B cell (primary cell): ENCODE results near the gene ASIC3. TPM values are rescaled to one million over a fixed set of nuclear protein-coding genes. Genes with fewer than 3 reads are reported as not detected.

ENCODE experiments used
- ATAC-seq: fragments of 200-7000 bp; cut with Tn5 transposase; one replicate; pipeline ENCODE4 v1.10.0; 2021; ENCODE audit warnings: low read depth, mild to moderate bottlenecking, moderate number of reproducible peaks, moderate library complexity
- CTCF ChIA-PET: fragments of 350-600 bp; sonication (Branson Sonifier 250); formaldehyde crosslinking; loops from one replicate; lab custom pipeline; 2021; ENCODE audit warnings: antibody characterized with exemption, inconsistent platforms; lab: Charles Lee
- POLR2A ChIA-PET: fragments of 350-600 bp; sonication (Branson Sonifier 250); formaldehyde crosslinking; loops from one replicate; lab custom pipeline; 2021; ENCODE audit warnings: antibody characterized with exemption; lab: Charles Lee
- DNase-seq: peaks from one replicate; pipeline ENCODE4 v3.0.0; 2013
- H2AFZ ChIP-seq: 2 replicates; pipeline ENCODE4 v1.6.1; 2012; ENCODE audit warnings: mild to moderate bottlenecking, low read depth, low read length; ENCODE audit not compliant: insufficient read depth, poor library complexity, severe bottlenecking
- H3K27ac ChIP-seq, 2 donors: 1 replicate in 1 of 2; 2 replicates in 1 of 2; pipeline ENCODE4 v1.5.1; 2012 to 2013; ENCODE audit warnings: low read length in 2 of 2, mild to moderate bottlenecking in 2 of 2, moderate library complexity in 1 of 2
- H3K27me3 ChIP-seq, 4 experiments: fragments of 200-600 bp in 1 of 4; sonication (generic) in 1 of 4; replicated peaks in 1 of 4; 1 replicate in 2 of 4; 2 replicates in 2 of 4; pipeline versions ENCODE4 v1.6.1 to v1.7.0; 2013 to 2016; ENCODE audit warnings: low read length in 3 of 4, mild to moderate bottlenecking in 2 of 4, mixed read lengths in 1 of 4, moderate library complexity in 1 of 4; ENCODE audit not compliant: insufficient read depth in 4 of 4, control insufficient read depth in 3 of 4; ENCODE audit errors: control extremely low read depth in 1 of 4
- H3K36me3 ChIP-seq, 2 experiments: replicated peaks in 1 of 2; 1 replicate in 1 of 2; 2 replicates in 1 of 2; pipeline versions ENCODE4 v1.6.1 to v1.7.1; 2013; ENCODE audit warnings: low read length in 1 of 2; ENCODE audit not compliant: insufficient read depth in 2 of 2, control insufficient read depth in 1 of 2; ENCODE audit errors: control extremely low read depth in 1 of 2, extremely low read depth in 1 of 2
- H3K4me1 ChIP-seq, 2 donors: fragments of 200-600 bp in 1 of 2; sonication (generic) in 1 of 2; 1 replicate in 1 of 2; 2 replicates in 1 of 2; pipeline versions ENCODE4 v1.5.1 to v1.6.1; 2013 to 2017; ENCODE audit warnings: low read length in 2 of 2; ENCODE audit not compliant: control insufficient read depth in 2 of 2, insufficient read depth in 2 of 2
- H3K4me2 ChIP-seq: replicated peaks from 2 replicates; pipeline ENCODE3; 2012; ENCODE audit warnings: mild to moderate bottlenecking, low read depth, low read length; ENCODE audit not compliant: poor library complexity, severe bottlenecking
- H3K4me3 ChIP-seq, 5 experiments: fragments of 200-600 bp in 1 of 5; sonication (generic) in 1 of 5; 1 replicate in 3 of 5; 2 replicates in 2 of 5; pipeline versions ENCODE4 v1.5.1 to v1.7.0; 2011 to 2016; ENCODE audit warnings: low read length in 4 of 5, mild to moderate bottlenecking in 4 of 5, low read depth in 2 of 5, control low read depth in 1 of 5, moderate library complexity in 1 of 5; ENCODE audit not compliant: insufficient read depth in 1 of 5; ENCODE audit errors: control extremely low read depth in 1 of 5, extremely low read depth in 1 of 5
- H3K79me2 ChIP-seq: fragments of 200-600 bp; sonication (generic); one replicate; pipeline ENCODE4 v1.6.0; 2016; ENCODE audit warnings: low read length; ENCODE audit not compliant: control insufficient read depth, insufficient read depth
- H3K9ac ChIP-seq: fragments of 200-600 bp; sonication (generic); 2 replicates; pipeline ENCODE4 v1.6.1; 2017; ENCODE audit warnings: mild to moderate bottlenecking, low read length, moderate library complexity
- H3K9me3 ChIP-seq, 3 donors: one replicate each; pipeline versions ENCODE4 v1.6.1 to v1.7.1; 2013; ENCODE audit warnings: low read length in 2 of 3; ENCODE audit not compliant: control insufficient read depth in 2 of 3, insufficient read depth in 1 of 3; ENCODE audit errors: control extremely low read depth in 1 of 3
- H4K20me1 ChIP-seq: 2 replicates; pipeline ENCODE4 v1.6.0; 2012; ENCODE audit warnings: mild to moderate bottlenecking, low read length; ENCODE audit not compliant: insufficient read depth, control insufficient read depth, poor library complexity, severe bottlenecking
- H3K27ac Mint-ChIP-seq: one replicate; pipeline ENCODE4 v1.8.0; 2021; ENCODE audit warnings: mixed read lengths
- H3K27me3 Mint-ChIP-seq: one replicate; pipeline ENCODE4 v1.8.0; 2021; ENCODE audit warnings: mixed read lengths
- H3K4me1 Mint-ChIP-seq: one replicate; pipeline ENCODE4 v1.8.0; 2021; ENCODE audit warnings: mixed read lengths
- H3K4me3 Mint-ChIP-seq: one replicate; pipeline ENCODE4 v1.8.0; 2021; ENCODE audit warnings: mixed read lengths
- H3K9me3 Mint-ChIP-seq: one replicate; pipeline ENCODE4 v1.8.0; 2022; ENCODE audit warnings: mixed read lengths; ENCODE audit not compliant: insufficient read depth
- CTCF ChIP-seq: fragments of 200-600 bp; IDR thresholded peaks from one replicate; pipeline ENCODE4 v1.8.0; 2022; ENCODE audit warnings: antibody characterized with exemption, mild to moderate bottlenecking
- EZH2 ChIP-seq: IDR thresholded peaks from 2 replicates; pipeline ENCODE4 v1.6.1; 2012; ENCODE audit warnings: borderline replicate concordance, low read depth, mild to moderate bottlenecking, moderate library complexity, low read length; ENCODE audit not compliant: insufficient read depth, poor library complexity, severe bottlenecking
- WGBS: methylation state at CpG from one replicate; pipeline ENCODE4 v1.1.5; 2013; ENCODE audit warnings: missing lambda C conversion rate; ENCODE audit not compliant: insufficient coverage; 5-methylcytosine and 5-hydroxymethylcytosine counted together
- intact Hi-C: fragments of 100-400 bp; cut with micrococcal nuclease; formaldehyde crosslinking; loops from one replicate; pipeline ENCODE4 v1.10.0; 2022
- polyA plus RNA-seq: library from polyadenylated mRNA; depleted of rRNA; stranded (reverse); fragments of >200 nt; gene quantifications from 2 replicates; pipeline ENCODE4 v1.2.3, GENCODE V29; 2012
- total RNA-seq, 2 donors: library from RNA; stranded (reverse); fragments of 120-200 nt in 1 of 2; gene quantifications; 1 replicate in 1 of 2; 2 replicates in 1 of 2; pipeline versions ENCODE4 v1.2.3 to v1.2.4, GENCODE V29; 2013 to 2022

ASIC3 gene
- total and polyA plus RNA-seq, 2 donors (not counting 1 experiment from before 2014, with no cell fraction given): 4.8 to 5.0 TPM

DNA sequence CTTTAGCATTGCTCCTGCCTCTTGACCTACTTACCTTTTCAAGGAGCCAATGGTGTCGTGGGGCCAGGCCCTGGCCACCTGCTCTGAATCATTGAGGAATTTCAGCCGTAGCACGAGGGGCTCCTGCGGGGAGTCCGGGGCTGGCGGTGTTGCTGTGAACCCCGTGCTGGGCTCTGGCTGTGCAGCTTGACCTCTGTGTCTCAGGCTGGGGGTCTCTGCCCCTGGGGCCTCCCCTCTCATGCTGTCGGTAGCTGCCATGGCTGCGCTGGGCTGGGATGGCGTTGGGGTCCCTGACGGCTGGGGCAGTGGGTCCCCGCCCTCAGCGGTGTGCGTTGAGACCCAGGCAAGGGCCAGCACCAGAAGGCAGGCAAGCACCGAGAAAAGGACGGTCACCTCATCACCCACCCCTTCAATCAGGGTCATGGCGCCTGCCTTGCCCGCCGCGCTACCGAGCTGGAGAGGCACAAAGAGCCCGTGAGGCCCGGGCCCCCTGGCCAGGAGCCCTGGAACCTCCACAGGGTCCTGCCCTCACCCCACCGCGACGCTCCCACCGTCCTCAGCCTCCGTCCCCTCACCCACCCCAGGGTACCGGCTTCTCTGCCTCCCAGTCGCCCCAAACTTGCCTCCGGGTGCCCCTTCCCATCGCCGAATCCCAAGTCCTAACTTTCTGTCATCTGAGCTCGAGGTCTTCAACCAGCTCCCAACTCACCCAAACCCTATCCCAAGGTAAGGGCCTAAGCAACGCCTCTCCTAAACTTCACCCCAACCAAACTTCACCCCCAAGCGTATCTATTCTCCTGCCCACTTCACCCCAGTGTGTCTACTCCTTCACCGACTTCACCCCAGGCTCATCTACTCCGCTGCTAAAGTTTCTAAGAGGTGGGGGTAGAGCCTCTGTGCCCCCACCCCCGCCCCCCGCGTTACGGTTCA, 34.1 kb downstream of the ASIC3 start:
- Histone ChIP-seq H3K27ac (peak overlapping the region; percentile 76 to 92), H2AFZ (peak overlapping the region; percentile 74), H3K36me3 (no peaks in the 10 kb centered on the region), H3K4me2 (peak overlapping the region; percentile 95), H3K9ac (peak overlapping the region; percentile 85), H3K79me2 (peaks cover 39% of the 10 kb centered on the region), H3K27me3 (peaks cover 0 to 30% (median 10%) of the 10 kb centered on the region in 4 experiments), H3K4me1 (peaks cover 51 to 62% of the 10 kb centered on the region in 2 donors), H4K20me1 (peaks cover 26% of the 10 kb centered on the region), H3K9me3 (no peaks in the 10 kb centered on the region), H3K4me3 (peak overlapping the region; percentile 1 to 83 (median 77))
- intact Hi-C loops: loop anchor here (1.0 to 10.0 kb wide), 8 partner anchors 54 to 1310 kb away; partner anchors contain the start of genes ABCB8, ABCF2, KCNH2 and NUB1
- CTCF ChIA-PET: interaction anchor here (1.2 to 1.6 kb wide), 2 partner anchors 54 to 64 kb away, joined by 3 read pairs; partner anchors contain the start of gene ABCB8
- no peak for TF ChIP-seq CTCF
- TF ChIP-seq EZH2: no peak
- Mint-ChIP-seq H3K27ac (peak overlapping the region; percentile 87), H3K4me1 (peaks cover 58% of the 10 kb centered on the region), H3K4me3 (peak overlapping the region; percentile 86), H3K27me3 (peaks cover 13% of the 10 kb centered on the region), H3K9me3 (no peaks in the 10 kb centered on the region)
- ATAC-seq (no peak), DNase-seq (peak; percentile 32)
- whole genome bisulfite sequencing: 78% methylated on average over 35 of the region's 42 CpGs
- POLR2A ChIA-PET: no interaction called here
